K562 (cell line): Measurements from ENCODE around the gene MYH7.

ENCODE experiments used
- CHD1 ChIP-seq: fragments of 200-600 bp; sonication (generic); IDR thresholded peaks from one replicate; pipeline ENCODE4 v1.6.1; 2012; ENCODE audit warnings: mild to moderate bottlenecking, moderate library complexity, low read length, inconsistent platforms
- EZH2 ChIP-seq: IDR thresholded peaks from 2 replicates; pipeline ENCODE4 v1.6.1; 2012; ENCODE audit warnings: low read depth, mild to moderate bottlenecking, inconsistent platforms, low read length, borderline replicate concordance
- HIVEP1 ChIP-seq: fragments of 250-450 bp; sonication (Bioruptor Pico); IDR thresholded peaks from 2 replicates; pipeline ENCODE4 v1.4.0; 2020; ENCODE audit warnings: mild to moderate bottlenecking
- PHF21A ChIP-seq: fragments of 450-650 bp; IDR thresholded peaks from 2 replicates; pipeline ENCODE4 v1.6.1; 2017; ENCODE audit warnings: low read depth, borderline replicate concordance
- RBBP5 ChIP-seq: fragments of 200-600 bp; sonication (generic); IDR thresholded peaks from 2 replicates; pipeline ENCODE4 v1.6.1; 2012; ENCODE audit warnings: borderline replicate concordance, mild to moderate bottlenecking, low read length, control low read depth, inconsistent platforms; ENCODE audit not compliant: insufficient read depth, poor library complexity, severe bottlenecking
- RUNX1 ChIP-seq: sonication (generic); IDR thresholded peaks from 2 replicates; pipeline ENCODE4 v1.6.1; 2016; ENCODE audit warnings: antibody characterized with exemption, low read depth
- SIRT6 ChIP-seq: IDR thresholded peaks from one replicate; pipeline ENCODE4 v1.6.1; 2012; ENCODE audit warnings: low read depth, mild to moderate bottlenecking, control low read depth, inconsistent platforms, low read length, moderate library complexity
- ZBTB1 ChIP-seq: sonication (generic); formaldehyde crosslinking; IDR thresholded peaks from 2 replicates; pipeline ENCODE4 v1.8.1; 2023; ENCODE audit warnings: missing genetic modification reagents, low read depth, mild to moderate bottlenecking, borderline replicate concordance
- ZNF77 ChIP-seq: fragments of 250-450 bp; sonication (Bioruptor Pico); IDR thresholded peaks from 2 replicates; pipeline ENCODE4 v1.5.0; 2020
- TF ChIP-seq, protein P1 (sequence below): sonication (generic); formaldehyde crosslinking; IDR thresholded peaks from 2 replicates; pipeline ENCODE4 v1.8.0; 2022; ENCODE audit warnings: mild to moderate bottlenecking, missing genetic modification reagents
- TF ChIP-seq, protein P2 (sequence below): fragments of 250-450 bp; sonication (Bioruptor Pico); IDR thresholded peaks from 2 replicates; pipeline ENCODE4 v1.4.0; 2020; ENCODE audit warnings: borderline replicate concordance
- TF ChIP-seq, protein P3 (sequence below), 3 experiments: IDR thresholded peaks in 2 of 3; conservative IDR thresholded peaks in 1 of 3; 2 replicates each; pipeline ENCODE4 v1.5.1; 2011 to 2012; ENCODE audit warnings: low read length in 3 of 3, mild to moderate bottlenecking in 3 of 3, control low read depth in 2 of 3, improper control_type of control experiment in 1 of 3, inconsistent platforms in 1 of 3, low read depth in 1 of 3, mixed read lengths in 1 of 3, moderate library complexity in 1 of 3; ENCODE audit not compliant: insufficient read depth in 2 of 3

DNA sequence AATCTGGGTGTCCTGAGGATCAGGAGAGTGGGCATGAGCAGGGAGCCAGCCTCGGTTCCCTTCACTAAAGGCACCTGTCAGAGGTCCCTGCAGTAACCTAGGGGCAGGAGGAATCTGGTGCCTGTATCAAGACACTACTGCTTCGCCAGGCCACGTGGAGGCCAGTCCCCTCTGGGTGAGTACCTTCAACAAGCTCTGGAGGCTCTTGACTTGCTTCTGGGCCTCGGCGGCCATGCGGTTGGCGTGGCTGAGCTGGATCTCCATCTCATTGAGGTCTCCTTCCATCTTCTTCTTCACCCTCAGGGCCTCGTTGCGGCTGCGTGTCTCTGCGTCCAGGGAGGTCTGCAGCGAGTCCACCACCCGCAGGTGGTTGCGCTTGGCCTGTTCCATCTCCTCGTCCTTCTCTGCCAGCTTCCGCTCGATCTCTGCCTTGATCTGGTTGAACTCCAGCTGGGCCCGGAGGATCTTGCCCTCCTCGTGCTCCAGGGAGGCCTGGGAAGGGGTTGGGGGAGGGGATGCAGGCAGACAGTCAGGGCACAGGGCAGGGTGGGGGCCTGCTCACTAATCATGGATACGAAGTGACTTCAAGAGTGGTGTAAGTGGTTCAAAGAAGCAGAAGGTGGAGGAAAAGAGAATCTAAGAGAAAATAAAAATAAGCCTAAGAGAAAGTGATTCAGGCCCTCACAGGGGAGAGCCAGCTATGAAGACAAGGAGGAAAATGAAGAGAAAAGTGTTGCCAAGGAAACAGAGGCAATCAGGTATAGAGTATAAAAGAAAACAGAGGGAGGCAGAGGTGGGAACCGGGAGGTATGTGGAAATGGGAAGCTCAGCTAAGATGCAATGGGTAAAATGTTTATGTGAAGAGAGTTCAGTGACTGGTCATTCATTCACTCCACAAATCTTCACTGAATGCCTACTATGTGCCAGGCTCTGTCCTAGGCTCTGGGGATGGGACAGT is 19.4 kb downstream of the MYH7 start:
- TF ChIP-seq EZH2 (no peak), RUNX1 (no peak), CHD1 (no peak), SIRT6 (no peak), ZNF77 (CRISPR knock-in tag) (no peak), ZBTB1 (CRISPR knock-in tag) (no peak), PHF21A (no peak), HIVEP1 (CRISPR knock-in tag) (no peak), RBBP5 (no peak)
- TF ChIP-seq, protein P1, sequence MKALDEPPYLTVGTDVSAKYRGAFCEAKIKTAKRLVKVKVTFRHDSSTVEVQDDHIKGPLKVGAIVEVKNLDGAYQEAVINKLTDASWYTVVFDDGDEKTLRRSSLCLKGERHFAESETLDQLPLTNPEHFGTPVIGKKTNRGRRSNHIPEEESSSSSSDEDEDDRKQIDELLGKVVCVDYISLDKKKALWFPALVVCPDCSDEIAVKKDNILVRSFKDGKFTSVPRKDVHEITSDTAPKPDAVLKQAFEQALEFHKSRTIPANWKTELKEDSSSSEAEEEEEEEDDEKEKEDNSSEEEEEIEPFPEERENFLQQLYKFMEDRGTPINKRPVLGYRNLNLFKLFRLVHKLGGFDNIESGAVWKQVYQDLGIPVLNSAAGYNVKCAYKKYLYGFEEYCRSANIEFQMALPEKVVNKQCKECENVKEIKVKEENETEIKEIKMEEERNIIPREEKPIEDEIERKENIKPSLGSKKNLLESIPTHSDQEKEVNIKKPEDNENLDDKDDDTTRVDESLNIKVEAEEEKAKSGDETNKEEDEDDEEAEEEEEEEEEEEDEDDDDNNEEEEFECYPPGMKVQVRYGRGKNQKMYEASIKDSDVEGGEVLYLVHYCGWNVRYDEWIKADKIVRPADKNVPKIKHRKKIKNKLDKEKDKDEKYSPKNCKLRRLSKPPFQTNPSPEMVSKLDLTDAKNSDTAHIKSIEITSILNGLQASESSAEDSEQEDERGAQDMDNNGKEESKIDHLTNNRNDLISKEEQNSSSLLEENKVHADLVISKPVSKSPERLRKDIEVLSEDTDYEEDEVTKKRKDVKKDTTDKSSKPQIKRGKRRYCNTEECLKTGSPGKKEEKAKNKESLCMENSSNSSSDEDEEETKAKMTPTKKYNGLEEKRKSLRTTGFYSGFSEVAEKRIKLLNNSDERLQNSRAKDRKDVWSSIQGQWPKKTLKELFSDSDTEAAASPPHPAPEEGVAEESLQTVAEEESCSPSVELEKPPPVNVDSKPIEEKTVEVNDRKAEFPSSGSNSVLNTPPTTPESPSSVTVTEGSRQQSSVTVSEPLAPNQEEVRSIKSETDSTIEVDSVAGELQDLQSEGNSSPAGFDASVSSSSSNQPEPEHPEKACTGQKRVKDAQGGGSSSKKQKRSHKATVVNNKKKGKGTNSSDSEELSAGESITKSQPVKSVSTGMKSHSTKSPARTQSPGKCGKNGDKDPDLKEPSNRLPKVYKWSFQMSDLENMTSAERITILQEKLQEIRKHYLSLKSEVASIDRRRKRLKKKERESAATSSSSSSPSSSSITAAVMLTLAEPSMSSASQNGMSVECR = no peak
- TF ChIP-seq, protein P2, sequence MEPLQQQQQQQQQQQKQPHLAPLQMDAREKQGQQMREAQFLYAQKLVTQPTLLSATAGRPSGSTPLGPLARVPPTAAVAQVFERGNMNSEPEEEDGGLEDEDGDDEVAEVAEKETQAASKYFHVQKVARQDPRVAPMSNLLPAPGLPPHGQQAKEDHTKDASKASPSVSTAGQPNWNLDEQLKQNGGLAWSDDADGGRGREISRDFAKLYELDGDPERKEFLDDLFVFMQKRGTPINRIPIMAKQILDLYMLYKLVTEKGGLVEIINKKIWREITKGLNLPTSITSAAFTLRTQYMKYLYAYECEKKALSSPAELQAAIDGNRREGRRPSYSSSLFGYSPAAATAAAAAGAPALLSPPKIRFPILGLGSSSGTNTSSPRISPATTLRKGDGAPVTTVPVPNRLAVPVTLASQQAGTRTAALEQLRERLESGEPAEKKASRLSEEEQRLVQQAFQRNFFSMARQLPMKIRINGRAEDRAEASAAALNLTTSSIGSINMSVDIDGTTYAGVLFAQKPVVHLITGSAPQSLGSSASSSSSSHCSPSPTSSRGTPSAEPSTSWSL = no peak
- TF ChIP-seq, protein P3, sequence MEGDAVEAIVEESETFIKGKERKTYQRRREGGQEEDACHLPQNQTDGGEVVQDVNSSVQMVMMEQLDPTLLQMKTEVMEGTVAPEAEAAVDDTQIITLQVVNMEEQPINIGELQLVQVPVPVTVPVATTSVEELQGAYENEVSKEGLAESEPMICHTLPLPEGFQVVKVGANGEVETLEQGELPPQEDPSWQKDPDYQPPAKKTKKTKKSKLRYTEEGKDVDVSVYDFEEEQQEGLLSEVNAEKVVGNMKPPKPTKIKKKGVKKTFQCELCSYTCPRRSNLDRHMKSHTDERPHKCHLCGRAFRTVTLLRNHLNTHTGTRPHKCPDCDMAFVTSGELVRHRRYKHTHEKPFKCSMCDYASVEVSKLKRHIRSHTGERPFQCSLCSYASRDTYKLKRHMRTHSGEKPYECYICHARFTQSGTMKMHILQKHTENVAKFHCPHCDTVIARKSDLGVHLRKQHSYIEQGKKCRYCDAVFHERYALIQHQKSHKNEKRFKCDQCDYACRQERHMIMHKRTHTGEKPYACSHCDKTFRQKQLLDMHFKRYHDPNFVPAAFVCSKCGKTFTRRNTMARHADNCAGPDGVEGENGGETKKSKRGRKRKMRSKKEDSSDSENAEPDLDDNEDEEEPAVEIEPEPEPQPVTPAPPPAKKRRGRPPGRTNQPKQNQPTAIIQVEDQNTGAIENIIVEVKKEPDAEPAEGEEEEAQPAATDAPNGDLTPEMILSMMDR (IDR thresholded peaks at IDR 0.05 in 2 of 3, conservative IDR thresholded peaks at IDR 0.05 in 1 of 3; ENCODE audit: insufficient read depth in 2 of 3, low read depth in 1 of 3, low read length in 3 of 3) = no peak
